ENCODE data around the gene TBC1D22A.

The TBC1D22A gene

DNA sequence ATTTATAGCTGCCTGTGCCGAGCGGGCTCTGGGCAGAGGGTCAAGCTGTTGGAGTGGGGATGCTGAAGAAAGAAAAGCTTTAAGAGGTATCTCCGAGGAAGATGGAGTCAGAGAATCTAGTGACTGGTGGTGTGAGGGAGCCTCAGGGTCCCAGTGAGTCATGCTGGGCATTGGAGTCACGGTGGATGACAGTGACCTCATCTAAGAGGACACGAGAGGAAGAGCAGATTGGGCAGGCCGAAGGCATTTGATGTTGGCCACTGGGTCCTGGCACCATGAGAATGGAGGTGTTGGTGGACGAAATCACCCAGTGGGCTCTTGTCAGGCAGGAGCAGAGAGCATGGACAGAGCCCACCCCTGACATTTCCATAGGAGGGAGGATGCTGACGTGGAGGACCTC, 68.4 kb downstream of the TBC1D22A start:
- H3K4me3 ChIP-seq (replicated peaks in 1 of 2; ENCODE audit: low read depth in 2 of 2, low read length in 2 of 2): no peak overlapping the region
- TF ChIP-seq, protein P1, sequence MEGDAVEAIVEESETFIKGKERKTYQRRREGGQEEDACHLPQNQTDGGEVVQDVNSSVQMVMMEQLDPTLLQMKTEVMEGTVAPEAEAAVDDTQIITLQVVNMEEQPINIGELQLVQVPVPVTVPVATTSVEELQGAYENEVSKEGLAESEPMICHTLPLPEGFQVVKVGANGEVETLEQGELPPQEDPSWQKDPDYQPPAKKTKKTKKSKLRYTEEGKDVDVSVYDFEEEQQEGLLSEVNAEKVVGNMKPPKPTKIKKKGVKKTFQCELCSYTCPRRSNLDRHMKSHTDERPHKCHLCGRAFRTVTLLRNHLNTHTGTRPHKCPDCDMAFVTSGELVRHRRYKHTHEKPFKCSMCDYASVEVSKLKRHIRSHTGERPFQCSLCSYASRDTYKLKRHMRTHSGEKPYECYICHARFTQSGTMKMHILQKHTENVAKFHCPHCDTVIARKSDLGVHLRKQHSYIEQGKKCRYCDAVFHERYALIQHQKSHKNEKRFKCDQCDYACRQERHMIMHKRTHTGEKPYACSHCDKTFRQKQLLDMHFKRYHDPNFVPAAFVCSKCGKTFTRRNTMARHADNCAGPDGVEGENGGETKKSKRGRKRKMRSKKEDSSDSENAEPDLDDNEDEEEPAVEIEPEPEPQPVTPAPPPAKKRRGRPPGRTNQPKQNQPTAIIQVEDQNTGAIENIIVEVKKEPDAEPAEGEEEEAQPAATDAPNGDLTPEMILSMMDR (IDR thresholded peaks at IDR 0.05; ENCODE audit: low read depth, low read length): no peak
- DNase-seq (ENCODE audit: low read depth in 2 of 2): peak in 1 of 2 donors; percentile 23

DNA sequence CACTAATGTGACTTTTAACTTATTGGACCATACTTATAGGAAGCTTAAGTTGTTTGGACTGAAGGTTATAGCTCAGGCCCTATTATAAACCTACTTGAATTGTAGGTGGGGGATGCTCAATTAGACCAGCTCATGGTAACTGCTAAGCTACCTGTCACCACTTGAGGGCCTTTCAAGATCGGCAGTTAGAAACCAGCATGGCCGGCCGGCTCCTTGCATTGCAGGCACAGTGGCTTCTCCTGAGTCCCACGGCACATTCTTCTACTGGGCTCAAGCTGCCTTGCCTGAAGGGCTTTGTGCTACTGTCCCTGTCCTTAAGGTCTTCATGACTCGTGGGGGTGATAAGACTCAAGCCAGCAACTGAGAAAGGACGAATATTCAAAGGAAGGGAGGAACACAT, 70.8 kb downstream of the TBC1D22A start:
- DNase-seq (ENCODE audit: low read depth in 2 of 2): peak; percentile 37 to 47
- no peak overlapping the region for H3K4me3 ChIP-seq (replicated peaks in 1 of 2; ENCODE audit: low read depth in 2 of 2, low read length in 2 of 2)
- TF ChIP-seq, protein P1 (IDR thresholded peaks at IDR 0.05; ENCODE audit: low read depth, low read length): peak; percentile 31

GRCh38 chr22:46834021-46834737, 71.7 kb downstream of the TBC1D22A start:
- H3K4me3 ChIP-seq (replicated peaks in 1 of 2; ENCODE audit: low read depth in 2 of 2, low read length in 2 of 2): no peak overlapping the region
- no peak for DNase-seq (ENCODE audit: low read depth in 2 of 2)

GRCh38 chr22:46835288-46835687, 72.8 kb downstream of the TBC1D22A start:
- no peak for DNase-seq (ENCODE audit: low read depth in 2 of 2)
- H3K4me3 ChIP-seq (replicated peaks in 1 of 2; ENCODE audit: low read depth in 2 of 2, low read length in 2 of 2): no peak overlapping the region
- TF ChIP-seq, protein P1 (IDR thresholded peaks at IDR 0.05; ENCODE audit: low read depth, low read length): no peak

More at GRCh38 chr22:46834021-46834737, 71.7 kb downstream of the TBC1D22A start:
- TF ChIP-seq, protein P1 (IDR thresholded peaks at IDR 0.05; ENCODE audit: low read depth, low read length): no peak

- TF ChIP-seq, protein P1 (IDR thresholded peaks at IDR 0.05; ENCODE audit: low read depth, low read length): no peak
- no peak for DNase-seq (ENCODE audit: low read depth in 2 of 2)
- H3K4me3 ChIP-seq (replicated peaks in 1 of 2; ENCODE audit: low read depth in 2 of 2, low read length in 2 of 2): no peak overlapping the region
These were observed 73.2 kb downstream of the TBC1D22A start for GRCh38 chr22:46835693-46836092.

DNA sequence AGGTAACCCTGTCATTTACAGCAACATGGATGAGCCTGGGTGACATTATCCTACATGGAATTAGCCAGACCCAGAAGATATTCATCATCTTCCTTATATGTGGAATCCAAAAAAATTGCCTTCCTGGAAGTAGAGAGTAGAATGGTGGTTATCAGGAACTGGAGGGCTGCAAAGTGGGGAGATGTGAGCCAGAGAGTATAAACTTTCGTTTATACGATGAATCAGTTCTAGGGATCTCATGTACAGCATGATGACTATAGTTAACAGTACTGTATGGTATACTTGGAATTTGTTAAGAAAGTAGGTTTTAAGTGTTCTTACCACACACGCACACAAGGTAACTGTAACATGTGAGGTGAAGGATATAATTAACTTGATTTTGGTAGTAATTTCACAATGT, 79.1 kb downstream of the TBC1D22A start:
- no peak overlapping the region for H3K4me3 ChIP-seq (replicated peaks in 1 of 2; ENCODE audit: low read depth in 2 of 2, low read length in 2 of 2)
- DNase-seq (ENCODE audit: low read depth in 2 of 2): no peak
- TF ChIP-seq, protein P1 (IDR thresholded peaks at IDR 0.05; ENCODE audit: low read depth, low read length): no peak

GRCh38 chr22:46842606-46843005, 80.2 kb downstream of the TBC1D22A start:
- H3K4me3 ChIP-seq (replicated peaks in 1 of 2; ENCODE audit: low read depth in 2 of 2, low read length in 2 of 2): no peak overlapping the region
- no peak for DNase-seq (ENCODE audit: low read depth in 2 of 2)
- TF ChIP-seq, protein P1 (IDR thresholded peaks at IDR 0.05; ENCODE audit: low read depth, low read length): no peak
